Measurements from ENCODE around the gene MAP3K4.

Gene MAP3K4

DNA sequence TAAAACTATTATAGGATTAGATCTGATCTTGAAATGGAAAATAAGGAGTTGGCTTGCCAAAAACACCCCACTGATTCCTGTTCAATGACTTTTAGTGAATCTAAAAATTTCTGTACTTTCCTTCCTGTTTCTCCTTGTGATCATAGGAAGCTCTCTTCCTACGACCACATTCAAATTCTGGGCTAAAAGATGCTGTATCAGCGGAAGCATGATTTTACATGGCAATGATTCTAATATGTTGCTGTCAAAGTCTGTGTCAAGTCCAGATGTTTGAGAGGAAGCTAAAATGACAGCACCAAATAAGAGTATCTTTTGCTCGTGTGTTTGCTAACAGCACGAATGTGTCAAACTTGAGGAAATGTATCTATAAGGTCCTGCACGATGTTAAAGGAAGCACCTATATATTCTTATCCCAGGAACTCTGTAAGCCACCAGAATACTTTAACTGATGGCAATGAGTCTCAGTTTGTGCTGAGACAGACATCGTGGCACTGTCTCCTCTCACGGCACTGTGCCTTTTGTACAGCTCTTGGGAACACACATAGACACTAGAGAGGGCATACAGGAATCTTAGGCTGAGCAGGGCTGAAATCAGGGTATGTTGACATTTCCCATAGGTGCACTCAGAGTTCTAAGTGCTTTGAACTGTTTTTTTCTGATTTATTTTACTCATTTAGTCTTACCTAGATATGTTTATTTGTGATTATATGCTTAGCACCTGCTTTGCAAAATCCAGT lies 24.9 kb upstream of the MAP3K4 start:
- Histone ChIP-seq H3K4me1 (ENCODE audit: insufficient read depth, low read length, poor library complexity, severe bottlenecking) (no peaks in the 10 kb centered on the region), H3K79me2 (ENCODE audit: insufficient read depth, low read length) (no peaks in the 10 kb centered on the region), H3K4me2 (ENCODE audit: low read depth, low read length, poor library complexity, severe bottlenecking) (no peak overlapping the region), H3K4me3 (ENCODE audit: low read length, poor library complexity, severe bottlenecking) (no peak overlapping the region), H3K27me3 (ENCODE audit: insufficient read depth, low read length, poor library complexity, severe bottlenecking) (no peaks in the 10 kb centered on the region), H4K20me1 (ENCODE audit: insufficient read depth, low read length, poor library complexity, severe bottlenecking) (no peaks in the 10 kb centered on the region), H3K36me3 (ENCODE audit: insufficient read depth, low read length) (no peaks in the 10 kb centered on the region), H2AFZ (ENCODE audit: low read length) (no peak overlapping the region), H3K9me2 (replicated peaks; ENCODE audit: low read depth, low read length) (no peaks in the 10 kb centered on the region), H3K9me3 (ENCODE audit: insufficient read depth, low read depth, low read length) (no peaks in the 10 kb centered on the region), H3K9ac (ENCODE audit: low read depth, low read length, poor library complexity, severe bottlenecking) (no peak overlapping the region), H3F3A (ENCODE audit: low read depth) (no peaks in the 10 kb centered on the region)
- TF ChIP-seq, protein P1, sequence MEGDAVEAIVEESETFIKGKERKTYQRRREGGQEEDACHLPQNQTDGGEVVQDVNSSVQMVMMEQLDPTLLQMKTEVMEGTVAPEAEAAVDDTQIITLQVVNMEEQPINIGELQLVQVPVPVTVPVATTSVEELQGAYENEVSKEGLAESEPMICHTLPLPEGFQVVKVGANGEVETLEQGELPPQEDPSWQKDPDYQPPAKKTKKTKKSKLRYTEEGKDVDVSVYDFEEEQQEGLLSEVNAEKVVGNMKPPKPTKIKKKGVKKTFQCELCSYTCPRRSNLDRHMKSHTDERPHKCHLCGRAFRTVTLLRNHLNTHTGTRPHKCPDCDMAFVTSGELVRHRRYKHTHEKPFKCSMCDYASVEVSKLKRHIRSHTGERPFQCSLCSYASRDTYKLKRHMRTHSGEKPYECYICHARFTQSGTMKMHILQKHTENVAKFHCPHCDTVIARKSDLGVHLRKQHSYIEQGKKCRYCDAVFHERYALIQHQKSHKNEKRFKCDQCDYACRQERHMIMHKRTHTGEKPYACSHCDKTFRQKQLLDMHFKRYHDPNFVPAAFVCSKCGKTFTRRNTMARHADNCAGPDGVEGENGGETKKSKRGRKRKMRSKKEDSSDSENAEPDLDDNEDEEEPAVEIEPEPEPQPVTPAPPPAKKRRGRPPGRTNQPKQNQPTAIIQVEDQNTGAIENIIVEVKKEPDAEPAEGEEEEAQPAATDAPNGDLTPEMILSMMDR (conservative IDR thresholded peaks at IDR 0.05; ENCODE audit: low read length) = no peak
- no peak for TF ChIP-seq EZH2phosphoT487 (IDR thresholded peaks at IDR 0.05; ENCODE audit: borderline replicate concordance)

DNA sequence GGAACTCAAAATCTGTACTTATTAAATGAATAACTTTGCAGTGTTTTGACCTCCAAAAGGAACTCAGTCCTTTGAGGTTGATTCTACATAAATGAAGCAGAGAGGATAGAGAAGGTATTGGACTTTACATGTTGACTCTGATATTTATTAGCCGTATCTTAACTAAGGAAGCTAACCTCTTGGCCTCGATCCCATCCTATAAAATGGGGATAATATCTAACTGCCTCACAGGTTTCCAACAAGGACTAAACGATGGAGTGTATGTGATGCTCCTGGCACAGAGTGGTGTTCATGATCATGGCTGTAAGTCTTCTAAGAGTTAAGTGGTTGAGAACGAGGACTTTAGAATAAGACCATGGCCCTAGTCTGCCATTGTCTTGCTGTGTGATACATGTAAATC lies 24.2 kb upstream of the MAP3K4 start:
- no peak for TF ChIP-seq EZH2phosphoT487 (IDR thresholded peaks at IDR 0.05; ENCODE audit: borderline replicate concordance)
- TF ChIP-seq, protein P1 (conservative IDR thresholded peaks at IDR 0.05; ENCODE audit: low read length) = no peak
- no peak overlapping the region for H3K9ac ChIP-seq (ENCODE audit: low read depth, low read length, poor library complexity, severe bottlenecking)
- H3K4me2 ChIP-seq (ENCODE audit: low read depth, low read length, poor library complexity, severe bottlenecking) = no peak overlapping the region

DNA sequence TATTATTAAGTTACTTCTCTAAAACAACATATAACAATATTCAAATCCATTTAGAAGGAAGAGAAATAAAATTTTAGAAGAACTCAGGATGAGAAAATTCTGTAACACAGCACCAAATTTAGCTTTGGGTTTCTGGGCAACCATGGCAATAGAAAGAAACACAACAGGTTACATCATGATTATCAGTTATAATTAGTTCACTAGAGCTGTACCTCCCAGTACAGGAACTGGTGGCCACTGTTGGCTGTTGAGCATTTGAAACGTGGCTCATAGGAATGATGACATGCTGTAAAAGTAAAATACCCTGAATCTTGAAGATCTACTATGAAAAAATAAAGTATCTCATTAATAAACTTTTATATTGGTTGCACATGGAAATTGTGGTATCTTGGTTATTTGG lies 23.7 kb upstream of the MAP3K4 start:
- TF ChIP-seq, protein P1 (conservative IDR thresholded peaks at IDR 0.05; ENCODE audit: low read length) = no peak
- no peak for TF ChIP-seq EZH2phosphoT487 (IDR thresholded peaks at IDR 0.05; ENCODE audit: borderline replicate concordance)
- no peak overlapping the region for H2AFZ ChIP-seq (ENCODE audit: low read length)
- no peak overlapping the region for H3K9ac ChIP-seq (ENCODE audit: low read depth, low read length, poor library complexity, severe bottlenecking)
- H3K9me3 ChIP-seq (ENCODE audit: insufficient read depth, low read depth, low read length) = no peaks in the 10 kb centered on the region
- H3K27me3 ChIP-seq (ENCODE audit: insufficient read depth, low read length, poor library complexity, severe bottlenecking) = no peaks in the 10 kb centered on the region
- no peaks in the 10 kb centered on the region for H3K79me2 ChIP-seq (ENCODE audit: insufficient read depth, low read length)
- H3K4me1 ChIP-seq (ENCODE audit: insufficient read depth, low read length, poor library complexity, severe bottlenecking) = no peaks in the 10 kb centered on the region
- no peak overlapping the region for H3K4me3 ChIP-seq (ENCODE audit: low read length, poor library complexity, severe bottlenecking)
- H3K36me3 ChIP-seq (ENCODE audit: insufficient read depth, low read length) = no peaks in the 10 kb centered on the region
- H4K20me1 ChIP-seq (ENCODE audit: insufficient read depth, low read length, poor library complexity, severe bottlenecking) = no peaks in the 10 kb centered on the region
- no peak overlapping the region for H3K4me2 ChIP-seq (ENCODE audit: low read depth, low read length, poor library complexity, severe bottlenecking)
- H3F3A ChIP-seq (ENCODE audit: low read depth) = no peaks in the 10 kb centered on the region
- no peaks in the 10 kb centered on the region for H3K9me2 ChIP-seq (replicated peaks; ENCODE audit: low read depth, low read length)

More for the DNA sequence above, 24.2 kb upstream of the MAP3K4 start:
- Histone ChIP-seq H2AFZ (ENCODE audit: low read length) (no peak overlapping the region), H3F3A (ENCODE audit: low read depth) (no peaks in the 10 kb centered on the region), H3K79me2 (ENCODE audit: insufficient read depth, low read length) (no peaks in the 10 kb centered on the region), H3K27me3 (ENCODE audit: insufficient read depth, low read length, poor library complexity, severe bottlenecking) (no peaks in the 10 kb centered on the region), H3K9me3 (ENCODE audit: insufficient read depth, low read depth, low read length) (no peaks in the 10 kb centered on the region), H3K36me3 (ENCODE audit: insufficient read depth, low read length) (no peaks in the 10 kb centered on the region), H3K9me2 (replicated peaks; ENCODE audit: low read depth, low read length) (no peaks in the 10 kb centered on the region), H4K20me1 (ENCODE audit: insufficient read depth, low read length, poor library complexity, severe bottlenecking) (no peaks in the 10 kb centered on the region), H3K4me1 (ENCODE audit: insufficient read depth, low read length, poor library complexity, severe bottlenecking) (no peaks in the 10 kb centered on the region), H3K4me3 (ENCODE audit: low read length, poor library complexity, severe bottlenecking) (no peak overlapping the region)
